GM20000 (cell line): Measurements from ENCODE around the gene VWA8.
"Not testable (repeated sequence)": the region's sequence is repeated elsewhere in the genome, so short reads cannot be mapped to it uniquely, and the experiment has no call there.

Experiments used
- DNase-seq: peaks from one replicate; pipeline ENCODE4 v3.0.0; 2012; ENCODE audit warnings: low spot score
- CTCF ChIP-seq: IDR thresholded peaks from 2 replicates; pipeline ENCODE4 v1.5.1; 2012; ENCODE audit warnings: mild to moderate bottlenecking, control low read depth; ENCODE audit errors: extremely low read depth, missing control alignments

The VWA8 gene

GRCh38 chr13:41954226-41954625 is 6.7 kb downstream of the VWA8 start:
- no peak for TF ChIP-seq CTCF

GRCh38 chr13:41952749-41953148 is 8.2 kb downstream of the VWA8 start:
- no peak for DNase-seq
- TF ChIP-seq CTCF: no peak

More at GRCh38 chr13:41954226-41954625, 6.7 kb downstream of the VWA8 start:
- no peak for DNase-seq

- not testable (repeated sequence) for DNase-seq
Measured at GRCh38 chr13:41949104-41949503, 11.8 kb downstream of the VWA8 start.

DNA sequence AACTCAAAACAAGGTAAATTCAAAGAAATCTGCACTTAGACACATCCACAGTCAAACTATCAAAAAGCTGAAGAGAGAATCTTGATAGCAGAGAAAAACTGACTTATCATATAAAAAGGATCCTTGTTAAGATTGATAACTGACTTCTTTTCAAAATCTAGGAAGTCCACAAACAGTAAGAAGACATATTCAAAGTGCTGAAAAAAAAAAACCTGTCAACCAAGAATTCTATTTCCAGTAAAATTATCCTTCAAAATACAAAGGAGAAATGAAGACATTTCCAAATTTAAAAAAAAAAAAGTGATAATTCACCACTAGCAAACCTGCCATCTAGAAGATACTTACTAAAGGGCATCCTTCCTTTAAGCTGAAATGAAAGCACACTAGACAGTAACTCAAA is 15.0 kb downstream of the VWA8 start:
- DNase-seq: no peak
- TF ChIP-seq CTCF: no peak

DNA sequence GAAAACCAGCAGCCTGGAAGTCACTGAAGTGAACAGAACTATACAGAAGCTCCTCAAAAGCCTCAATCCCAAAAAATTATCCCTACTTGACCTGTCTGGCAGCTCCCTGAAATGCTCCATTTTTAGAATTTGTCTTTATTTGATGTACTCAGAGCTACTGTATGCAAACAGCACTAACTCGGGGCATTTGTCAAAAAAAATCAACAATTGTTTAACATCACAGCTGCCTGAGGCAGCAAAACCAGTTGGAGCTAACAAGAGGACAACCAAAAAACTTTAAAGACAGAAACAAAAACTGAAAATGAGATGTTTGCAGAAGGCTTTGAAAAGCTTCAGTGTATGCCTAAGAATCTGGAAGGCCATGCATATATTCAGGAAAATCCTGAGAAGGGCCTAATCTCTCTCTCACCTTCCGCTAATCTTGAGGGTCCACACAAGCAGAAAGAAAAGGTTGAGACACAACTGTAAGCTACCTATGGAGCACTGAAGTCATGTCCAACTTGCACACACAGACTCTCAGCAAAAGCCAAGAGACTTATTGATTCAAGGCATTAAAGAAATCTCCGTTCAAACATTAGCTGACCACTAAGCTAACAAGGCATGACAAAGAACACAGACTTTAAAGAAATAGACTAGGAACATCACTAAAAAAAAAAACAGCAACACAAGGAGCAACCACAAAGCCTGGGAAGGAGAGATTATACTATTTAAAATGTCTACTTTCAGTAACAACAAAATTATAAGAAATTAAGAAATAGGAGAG is 16.1 kb downstream of the VWA8 start:
- TF ChIP-seq CTCF: no peak
- DNase-seq: no peak

DNA sequence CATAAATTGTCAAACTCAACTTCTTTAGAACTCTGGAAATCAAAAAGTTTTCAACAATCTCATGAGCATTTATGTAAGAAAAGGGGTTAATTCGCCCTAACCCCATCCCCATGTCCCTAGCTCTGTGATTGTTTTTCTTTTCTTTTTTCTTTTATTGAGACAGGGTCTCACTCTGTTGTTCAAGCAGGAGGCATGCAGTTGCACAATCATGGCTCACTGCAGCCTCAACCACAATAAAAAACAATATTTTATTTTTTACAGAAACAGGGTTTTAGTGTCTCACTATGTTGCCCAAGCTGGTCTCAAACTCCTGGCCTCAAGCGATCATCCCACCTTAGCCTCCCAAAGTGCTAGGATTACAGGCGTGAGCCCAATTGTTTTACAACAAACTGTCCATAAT is 16.7 kb downstream of the VWA8 start:
- TF ChIP-seq CTCF: no peak
- no peak for DNase-seq

DNA sequence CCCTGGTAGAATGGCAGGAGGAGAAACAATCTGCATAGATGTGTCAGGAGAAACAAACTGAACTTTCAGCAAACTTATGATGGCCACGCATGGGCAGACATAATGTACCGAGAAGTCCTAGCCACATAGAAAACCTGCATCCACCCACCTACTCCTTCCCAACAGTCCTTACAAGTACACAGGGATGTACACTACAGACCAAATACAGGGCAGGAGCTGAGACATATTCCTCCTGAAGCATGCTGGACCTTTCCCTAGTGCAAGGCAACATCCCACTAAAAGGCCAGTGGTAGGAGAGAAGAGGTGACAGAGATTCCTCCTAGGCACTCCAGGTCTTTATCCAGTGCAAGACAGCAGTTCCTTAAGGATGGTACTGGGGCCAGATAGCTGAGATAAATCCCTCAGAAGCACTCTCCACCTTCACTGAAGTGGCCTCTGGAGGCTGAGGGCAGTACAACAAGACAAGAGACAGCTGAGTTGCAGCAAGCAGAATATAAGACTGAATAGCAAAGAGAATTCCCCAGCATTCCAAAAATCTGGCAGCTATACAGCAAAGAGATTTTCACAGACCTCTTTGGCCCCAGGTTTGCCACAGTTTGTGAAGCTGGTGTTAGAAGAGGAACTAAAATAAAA is 18.3 kb downstream of the VWA8 start:
- DNase-seq: no peak
- TF ChIP-seq CTCF: no peak

- no peak for DNase-seq
- TF ChIP-seq CTCF: no peak
Measured at GRCh38 chr13:41941174-41941573, 19.7 kb downstream of the VWA8 start.
